RWPE2 (cell line): ENCODE results near the gene NRXN2.

ENCODE experiments used
- ATAC-seq: fragments of 200-7000 bp; cut with Tn5 transposase; 3 replicates; pipeline ENCODE4 v1.9.1; 2021; ENCODE audit warnings: low read depth
- DNase-seq: peaks from one replicate; pipeline ENCODE4 v3.0.0-alpha.2; 2020; ENCODE audit warnings: low spot score
- H3K27ac ChIP-seq: fragments of 450-650 bp; 2 replicates; pipeline ENCODE4 v1.5.1; 2017; ENCODE audit warnings: mild to moderate bottlenecking; ENCODE audit not compliant: poor library complexity, severe bottlenecking
- H3K27me3 ChIP-seq: fragments of 250-450 bp; sonication (Bioruptor Pico); 2 replicates; pipeline ENCODE4 v1.5.1; 2021; ENCODE audit warnings: mild to moderate bottlenecking, moderate library complexity; ENCODE audit not compliant: insufficient read depth, poor library complexity, severe bottlenecking
- H3K36me3 ChIP-seq: fragments of 250-450 bp; sonication (Bioruptor Pico); 2 replicates; pipeline ENCODE4 v1.5.1; 2020; ENCODE audit warnings: low read depth, mild to moderate bottlenecking, moderate library complexity
- H3K4me1 ChIP-seq: fragments of 250-450 bp; sonication (Bioruptor Pico); 2 replicates; pipeline ENCODE4 v1.5.1; 2021; ENCODE audit warnings: mild to moderate bottlenecking, moderate library complexity; ENCODE audit not compliant: insufficient read depth, poor library complexity, severe bottlenecking
- H3K4me3 ChIP-seq: fragments of 250-450 bp; sonication (Bioruptor Pico); 2 replicates; pipeline ENCODE4 v1.5.1; 2021; ENCODE audit warnings: mild to moderate bottlenecking, moderate library complexity; ENCODE audit not compliant: severe bottlenecking
- H3K9me3 ChIP-seq: fragments of 250-450 bp; sonication (Bioruptor Pico); 2 replicates; pipeline ENCODE4 v1.5.1; 2021; ENCODE audit warnings: mild to moderate bottlenecking, moderate library complexity; ENCODE audit not compliant: severe bottlenecking
- TF ChIP-seq, protein P1 (sequence below): fragments of 450-650 bp; IDR thresholded peaks from one replicate; pipeline ENCODE4 v1.5.1; 2017; ENCODE audit warnings: mild to moderate bottlenecking, moderate library complexity; ENCODE audit not compliant: poor library complexity, severe bottlenecking

NRXN2 gene

DNA sequence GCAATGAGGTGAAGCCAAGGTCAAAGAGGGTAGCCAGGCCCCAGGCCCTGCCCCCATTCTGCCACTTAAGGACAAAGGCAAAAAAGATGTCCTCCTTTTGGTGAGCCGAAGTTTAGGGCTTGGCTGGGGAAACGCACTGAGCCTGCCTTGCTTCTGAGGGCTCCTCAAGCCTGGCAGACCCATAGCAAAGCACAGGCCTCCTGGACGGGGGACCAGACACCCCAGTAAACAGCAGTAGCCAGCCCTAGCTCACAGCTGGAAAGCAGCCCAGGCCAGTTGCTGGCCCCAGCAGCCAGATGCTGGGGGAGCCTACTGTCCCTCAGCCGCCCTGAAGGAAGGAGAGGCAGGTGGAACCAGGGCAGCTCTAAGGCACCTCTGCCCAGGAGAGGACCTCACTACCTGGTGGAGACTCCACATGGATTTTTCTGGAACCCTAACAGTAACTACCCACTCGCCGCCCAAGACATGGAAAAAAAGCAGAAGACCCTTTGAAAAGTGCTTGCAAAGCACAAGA lies 40.6 kb upstream of the NRXN2 start:
- Histone ChIP-seq H3K4me1 (peaks cover 17% of the 10 kb centered on the region), H3K9me3 (no peaks in the 10 kb centered on the region), H3K27me3 (no peaks in the 10 kb centered on the region), H3K36me3 (peaks cover 56% of the 10 kb centered on the region), H3K27ac (peak overlapping the region; percentile 56), H3K4me3 (no peak overlapping the region)
- DNase-seq (no peak), ATAC-seq (0 out of 3 replicates have a peak, but pooled peaks have one; percentile 2)
- TF ChIP-seq, protein P1, sequence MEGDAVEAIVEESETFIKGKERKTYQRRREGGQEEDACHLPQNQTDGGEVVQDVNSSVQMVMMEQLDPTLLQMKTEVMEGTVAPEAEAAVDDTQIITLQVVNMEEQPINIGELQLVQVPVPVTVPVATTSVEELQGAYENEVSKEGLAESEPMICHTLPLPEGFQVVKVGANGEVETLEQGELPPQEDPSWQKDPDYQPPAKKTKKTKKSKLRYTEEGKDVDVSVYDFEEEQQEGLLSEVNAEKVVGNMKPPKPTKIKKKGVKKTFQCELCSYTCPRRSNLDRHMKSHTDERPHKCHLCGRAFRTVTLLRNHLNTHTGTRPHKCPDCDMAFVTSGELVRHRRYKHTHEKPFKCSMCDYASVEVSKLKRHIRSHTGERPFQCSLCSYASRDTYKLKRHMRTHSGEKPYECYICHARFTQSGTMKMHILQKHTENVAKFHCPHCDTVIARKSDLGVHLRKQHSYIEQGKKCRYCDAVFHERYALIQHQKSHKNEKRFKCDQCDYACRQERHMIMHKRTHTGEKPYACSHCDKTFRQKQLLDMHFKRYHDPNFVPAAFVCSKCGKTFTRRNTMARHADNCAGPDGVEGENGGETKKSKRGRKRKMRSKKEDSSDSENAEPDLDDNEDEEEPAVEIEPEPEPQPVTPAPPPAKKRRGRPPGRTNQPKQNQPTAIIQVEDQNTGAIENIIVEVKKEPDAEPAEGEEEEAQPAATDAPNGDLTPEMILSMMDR = no peak

DNA sequence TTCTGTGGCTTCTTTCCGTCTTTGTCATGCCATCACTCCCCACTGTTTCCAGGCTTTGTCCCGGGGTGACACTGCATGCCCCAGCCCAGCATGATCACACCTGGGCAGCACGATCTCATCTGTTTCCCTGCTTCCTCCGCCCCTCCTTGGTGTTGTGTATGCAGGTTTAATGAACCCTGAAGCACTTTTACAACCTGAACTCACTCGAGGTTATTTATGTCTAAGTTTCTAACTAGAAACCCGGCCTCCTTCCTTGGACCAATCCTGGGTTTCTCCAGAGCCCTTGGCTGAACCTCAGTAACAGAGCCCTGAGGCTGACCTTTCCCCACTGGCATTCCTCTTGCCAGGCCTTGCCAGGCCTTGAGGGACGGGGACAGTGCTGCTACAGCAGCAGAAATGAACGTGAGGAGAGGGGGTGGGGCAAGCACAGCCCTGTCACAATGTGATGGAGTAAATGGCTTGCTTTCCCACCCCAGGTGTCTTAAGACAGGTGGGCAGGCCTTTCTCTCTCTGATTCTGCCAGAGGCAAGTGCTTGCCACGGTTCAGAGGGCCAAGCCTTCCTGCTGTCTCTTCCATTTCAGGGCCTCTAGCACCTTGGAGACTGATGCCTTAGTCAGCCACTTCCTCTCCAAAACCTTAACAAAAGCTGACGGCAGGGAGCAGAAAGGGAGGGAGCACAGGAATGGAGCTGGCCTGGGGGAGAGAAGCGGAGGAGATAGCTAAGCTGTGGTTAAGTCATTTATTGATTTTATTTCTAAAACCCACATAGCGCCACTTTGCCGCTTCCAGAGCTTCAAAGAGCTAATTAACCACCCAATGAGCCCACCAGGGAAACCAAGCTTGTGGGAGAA lies 39.9 kb upstream of the NRXN2 start:
- Histone ChIP-seq H3K36me3 (peaks cover 49% of the 10 kb centered on the region), H3K27me3 (no peaks in the 10 kb centered on the region), H3K27ac (peak overlapping the region; percentile 56), H3K4me1 (peaks cover 17% of the 10 kb centered on the region), H3K4me3 (no peak overlapping the region), H3K9me3 (no peaks in the 10 kb centered on the region)
- no peak for DNase-seq
- TF ChIP-seq, protein P1 = no peak
- peak; percentile 56 for ATAC-seq

DNA sequence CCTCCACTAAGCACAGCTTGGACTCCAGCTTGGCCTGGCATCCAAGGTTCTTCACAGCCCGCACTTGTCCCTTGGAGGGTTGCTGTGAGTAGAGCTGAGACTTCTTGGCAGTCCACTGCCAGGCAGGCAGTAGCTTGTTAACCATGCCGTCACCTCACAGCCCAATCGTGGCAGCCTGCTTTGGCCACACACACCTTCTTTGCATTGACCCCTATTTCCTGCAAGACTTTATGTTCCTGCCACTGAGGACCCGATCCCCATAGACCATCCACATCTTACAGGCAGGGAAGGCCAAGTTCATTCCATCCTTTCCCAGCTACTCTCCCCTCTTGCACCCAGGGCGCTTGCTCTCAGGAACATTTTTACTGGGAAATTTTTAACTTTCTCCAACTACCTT lies 39.3 kb upstream of the NRXN2 start:
- peaks cover 43% of the 10 kb centered on the region for H3K36me3 ChIP-seq
- ATAC-seq = peak; percentile 8; the same call in 2 of the 3 replicates
- peaks cover 17% of the 10 kb centered on the region for H3K4me1 ChIP-seq
- H3K4me3 ChIP-seq = no peak overlapping the region
- no peak for DNase-seq
- H3K27me3 ChIP-seq = no peaks in the 10 kb centered on the region
- H3K27ac ChIP-seq = peak overlapping the region; percentile 56
- H3K9me3 ChIP-seq = no peaks in the 10 kb centered on the region
- TF ChIP-seq, protein P1 = no peak

DNA sequence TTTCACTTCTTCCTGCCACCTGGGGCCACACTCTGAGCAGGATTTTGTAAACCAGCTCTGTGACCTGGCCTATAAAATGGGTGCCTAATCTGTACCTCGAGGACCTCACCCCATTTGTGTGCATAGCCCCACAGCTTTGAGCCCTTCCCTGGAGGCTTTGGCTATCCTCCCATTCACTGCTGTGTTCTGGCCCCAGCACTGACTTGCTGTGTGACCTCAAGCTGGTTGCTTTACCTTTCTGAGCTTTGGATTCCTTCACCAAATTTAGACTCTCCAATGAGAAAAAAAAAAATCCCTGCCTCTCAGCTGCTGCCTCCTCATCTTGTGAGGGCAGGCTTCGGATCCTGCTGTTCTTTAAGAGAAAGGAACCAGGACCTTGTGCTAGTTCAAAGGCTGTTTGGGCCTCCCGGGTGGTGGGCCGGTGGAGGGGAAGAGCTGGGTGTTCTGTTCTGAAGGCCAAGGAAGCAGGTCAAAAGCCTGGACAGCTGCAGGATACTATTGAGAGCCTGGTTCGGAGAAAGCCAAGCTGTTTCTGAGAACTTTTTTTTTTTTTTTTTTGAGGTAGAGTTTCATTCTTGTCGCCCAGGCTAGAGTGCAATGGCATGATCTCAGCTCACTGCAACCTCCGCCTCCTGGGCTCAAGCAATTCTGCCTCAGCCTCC lies 37.9 kb upstream of the NRXN2 start:
- peaks cover 17% of the 10 kb centered on the region for H3K4me1 ChIP-seq
- peak overlapping the region; percentile 56 for H3K27ac ChIP-seq

More for the DNA sequence above, 37.9 kb upstream of the NRXN2 start:
- Histone ChIP-seq H3K4me3 (no peak overlapping the region), H3K36me3 (peaks cover 34% of the 10 kb centered on the region), H3K27me3 (no peaks in the 10 kb centered on the region), H3K9me3 (no peaks in the 10 kb centered on the region)
- no peak for ATAC-seq
- TF ChIP-seq, protein P1 = no peak
- no peak for DNase-seq
